Stomach (tissue), 9 donors: ENCODE measurements around the gene PEDS1. TPM values are rescaled to one million over a fixed set of nuclear protein-coding genes. Genes with fewer than 3 reads are reported as not detected.

Source experiments
- DNase-seq, 2 donors: peaks; one replicate each; pipeline versions ENCODE4 v3.0.0 to v3.0.0-alpha.2; 2013 to 2019
- H3K27ac ChIP-seq, 5 donors: fragments of 200-600 bp in 4 of 5; sonication (generic) in 4 of 5; one replicate each; pipeline ENCODE4 v1.5.1; 2013 to 2019; ENCODE audit warnings: mild to moderate bottlenecking in 1 of 5, moderate library complexity in 1 of 5
- H3K27me3 ChIP-seq, 3 donors: fragments of 200-600 bp; sonication (generic); one replicate each; pipeline ENCODE4 v1.5.1; 2017 to 2019; ENCODE audit warnings: mixed run types in 1 of 3
- H3K36me3 ChIP-seq, 4 donors: fragments of 200-600 bp; sonication (generic); 1 replicate in 3 of 4; 2 replicates in 1 of 4; pipeline ENCODE4 v1.5.1; 2016 to 2019
- H3K4me1 ChIP-seq, 4 donors: fragments of 200-600 bp; sonication (generic); one replicate each; pipeline ENCODE4 v1.5.1; 2016 to 2019
- H3K4me3 ChIP-seq, 4 donors: fragments of 200-600 bp; sonication (generic) in 3 of 4; one replicate each; pipeline ENCODE4 v1.5.1; 2016 to 2019; ENCODE audit warnings: mild to moderate bottlenecking in 1 of 4
- H3K9me3 ChIP-seq, 4 donors: fragments of 200-600 bp; sonication (generic); one replicate each; pipeline ENCODE4 v1.5.1; 2016 to 2019
- EP300 ChIP-seq: sonication (generic); formaldehyde crosslinking; IDR thresholded peaks from one replicate; pipeline ENCODE4 v1.6.1; 2017; ENCODE audit warnings: antibody characterized with exemption
- POLR2A ChIP-seq, 4 donors: fragments of 450-650 bp; IDR thresholded peaks; one replicate each; pipeline ENCODE4 v1.6.1; 2016; ENCODE audit warnings: antibody characterized with exemption in 4 of 4, control low read depth in 2 of 4, mild to moderate bottlenecking in 1 of 4, moderate library complexity in 1 of 4
- POLR2AphosphoS5 ChIP-seq, 3 donors: sonication (generic); formaldehyde crosslinking; IDR thresholded peaks; one replicate each; pipeline ENCODE4 v1.6.1; 2016; ENCODE audit warnings: antibody characterized with exemption in 3 of 3
- WGBS, 5 donors: extraction: QIAGEN DNeasy Blood & Tissue Kit in 3 of 5; methylation state at CpG; one replicate each; pipeline versions ENCODE4 v1.1.5 to v1.1.7; 2013 to 2018; 5-methylcytosine and 5-hydroxymethylcytosine counted together
- intact Hi-C: fragments of 100-400 bp; cut with DNase I; formaldehyde crosslinking; loops from one replicate; pipeline ENCODE4 v1.15.1; 2023; ENCODE audit warnings: low total_unique reads
- polyA plus RNA-seq, 3 donors: library from polyadenylated mRNA; stranded (reverse); fragments of 200-250 nt; gene quantifications; one replicate each; pipeline ENCODE4 v1.2.3, GENCODE V29; 2013
- total RNA-seq, 5 donors: library from RNA; depleted of rRNA; stranded (reverse); fragments of >200 nt; gene quantifications; one replicate each; pipeline versions ENCODE4 v1.1.0 to v1.2.3, GENCODE V29; 2014 to 2016
- TF ChIP-seq, protein P1 (sequence below), 7 experiments: fragments of 450-650 bp in 4 of 7; fragments of 200-600 bp in 3 of 7; sonication (generic) in 3 of 7; IDR thresholded peaks; one replicate each; pipeline ENCODE4 v1.5.1; 2016 to 2019; ENCODE audit warnings: antibody characterized with exemption in 7 of 7, control low read depth in 2 of 7, mild to moderate bottlenecking in 1 of 7
- donor health status: healthy with polysubstance abuse.
- donor health status: Bipolar disorder and iron deficiency.
- donor health status: healthy.

Gene PEDS1
- total and polyA plus RNA-seq, 8 donors, result 1.8 to 79.4 (median 17.5) TPM

DNA sequence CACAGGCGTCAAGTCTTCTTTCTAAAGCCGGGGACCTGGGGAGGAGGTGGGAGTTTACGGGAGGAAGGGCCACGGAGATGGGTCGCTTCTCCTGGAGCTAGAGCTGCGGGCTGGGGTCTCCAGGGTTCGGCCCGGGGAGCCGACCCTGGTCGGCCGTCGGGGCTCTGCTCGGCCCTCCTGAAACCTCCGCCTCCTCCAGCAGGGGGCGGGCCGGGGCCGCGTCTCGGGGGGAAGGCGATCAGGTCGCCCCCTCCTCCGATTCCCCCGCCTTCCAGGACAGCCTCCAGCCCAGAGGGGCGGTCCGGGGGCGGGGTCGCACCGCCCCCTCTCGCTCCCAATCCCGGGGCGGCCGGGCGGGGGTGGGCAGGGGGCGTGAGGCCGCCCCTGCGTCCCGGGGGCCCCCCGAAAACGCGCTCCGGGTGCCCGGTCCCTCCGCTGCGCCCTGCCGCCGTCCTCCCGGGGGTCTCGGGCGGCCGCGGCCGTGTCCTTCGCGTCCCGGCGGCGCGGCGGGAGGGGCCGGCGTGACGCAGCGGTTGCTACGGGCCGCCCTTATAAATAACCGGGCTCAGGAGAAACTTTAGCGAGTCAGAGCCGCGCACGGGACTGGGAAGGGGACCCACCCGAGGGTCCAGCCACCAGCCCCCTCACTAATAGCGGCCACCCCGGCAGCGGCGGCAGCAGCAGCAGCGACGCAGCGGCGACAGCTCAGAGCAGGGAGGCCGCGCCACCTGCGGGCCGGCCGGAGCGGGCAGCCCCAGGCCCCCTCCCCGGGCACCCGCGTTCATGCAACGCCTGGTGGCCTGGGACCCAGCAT, 36.9 kb upstream of the PEDS1 start, which contains the start of gene CEBPB:
Gene CEBPB, plus strand, starts transcription at position 580 of the 814 bp plus-strand sequence. Its CDS starts 204 bp downstream, at position 784.
- no peaks in the 10 kb centered on the region for H3K9me3 ChIP-seq
- no peaks in the 10 kb centered on the region for H3K27me3 ChIP-seq
- 0 to 1% (median 1%) methylated on average over 33 to 89 of the region's 89 CpGs; no CpG with 5 or more reads in 1 of the 5 donors for WGBS, 5 donors
- H3K4me3 ChIP-seq, result peak within 1 kb of the TSS; percentile 90 to 97 (median 92)
- intact Hi-C loops, result no loop called here
- TF ChIP-seq POLR2AphosphoS5 (IDR thresholded peaks at IDR 0.05) (peak; percentile 92 to 99 (median 99)), POLR2A (IDR thresholded peaks at IDR 0.05) (peak in 2 of 4 donors; percentile 64 to 94), EP300 (no peak)
- TF ChIP-seq, protein P1, sequence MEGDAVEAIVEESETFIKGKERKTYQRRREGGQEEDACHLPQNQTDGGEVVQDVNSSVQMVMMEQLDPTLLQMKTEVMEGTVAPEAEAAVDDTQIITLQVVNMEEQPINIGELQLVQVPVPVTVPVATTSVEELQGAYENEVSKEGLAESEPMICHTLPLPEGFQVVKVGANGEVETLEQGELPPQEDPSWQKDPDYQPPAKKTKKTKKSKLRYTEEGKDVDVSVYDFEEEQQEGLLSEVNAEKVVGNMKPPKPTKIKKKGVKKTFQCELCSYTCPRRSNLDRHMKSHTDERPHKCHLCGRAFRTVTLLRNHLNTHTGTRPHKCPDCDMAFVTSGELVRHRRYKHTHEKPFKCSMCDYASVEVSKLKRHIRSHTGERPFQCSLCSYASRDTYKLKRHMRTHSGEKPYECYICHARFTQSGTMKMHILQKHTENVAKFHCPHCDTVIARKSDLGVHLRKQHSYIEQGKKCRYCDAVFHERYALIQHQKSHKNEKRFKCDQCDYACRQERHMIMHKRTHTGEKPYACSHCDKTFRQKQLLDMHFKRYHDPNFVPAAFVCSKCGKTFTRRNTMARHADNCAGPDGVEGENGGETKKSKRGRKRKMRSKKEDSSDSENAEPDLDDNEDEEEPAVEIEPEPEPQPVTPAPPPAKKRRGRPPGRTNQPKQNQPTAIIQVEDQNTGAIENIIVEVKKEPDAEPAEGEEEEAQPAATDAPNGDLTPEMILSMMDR (IDR thresholded peaks at IDR 0.05), result peak in 5 of 7 experiments; percentile 60 to 87 (median 78)
- H3K36me3 ChIP-seq, result peaks cover 9 to 26% (median 15%) of the 10 kb centered on the region in 4 donors
- H3K4me1 ChIP-seq, result peaks cover 24 to 59% (median 47%) of the 10 kb centered on the region in 4 donors
- H3K27ac ChIP-seq, result peak within 1 kb of the TSS; percentile 97 to 99 (median 99)
- DNase-seq, result peak; percentile 94 to 97

DNA sequence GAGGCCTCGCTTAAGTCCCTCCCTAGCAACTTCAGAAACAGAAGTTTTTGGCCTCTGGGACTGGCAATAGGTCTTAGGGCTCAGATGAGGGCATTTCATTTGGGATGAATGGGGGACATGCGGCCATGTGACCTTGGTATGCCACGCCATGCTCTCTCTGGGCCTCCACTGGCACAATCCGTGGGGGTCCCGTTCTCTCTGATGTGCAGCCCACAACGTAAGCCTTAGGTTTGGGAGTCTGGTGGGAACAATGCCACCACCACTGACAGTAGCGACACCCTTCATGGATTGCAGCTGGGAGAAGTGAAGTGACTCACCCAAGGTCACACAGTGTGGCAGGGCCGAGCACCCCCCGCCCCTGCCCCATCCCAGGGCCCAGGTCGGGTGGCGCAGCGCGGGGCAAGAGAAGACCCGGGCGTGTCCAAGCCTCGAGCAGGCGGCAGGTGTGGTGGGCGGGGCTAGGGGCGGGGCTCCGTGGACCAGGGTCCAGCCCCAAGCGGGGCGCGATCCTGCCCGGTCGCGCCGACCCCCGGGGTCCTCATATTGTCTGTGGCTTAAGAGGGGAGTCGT, 36.2 kb upstream of the PEDS1 start:
- intact Hi-C loops, result loop anchor here (5.0 kb wide), 1 partner anchor 388 kb away; no protein-coding TSS in a partner anchor
- TF ChIP-seq POLR2A (IDR thresholded peaks at IDR 0.05) (no peak), EP300 (no peak), POLR2AphosphoS5 (IDR thresholded peaks at IDR 0.05) (no peak)
- TF ChIP-seq, protein P1 (IDR thresholded peaks at IDR 0.05), result no peak
- 25 to 76% (median 28%) methylated on average over 5 to 29 of the region's 29 CpGs for WGBS, 5 donors

DNA sequence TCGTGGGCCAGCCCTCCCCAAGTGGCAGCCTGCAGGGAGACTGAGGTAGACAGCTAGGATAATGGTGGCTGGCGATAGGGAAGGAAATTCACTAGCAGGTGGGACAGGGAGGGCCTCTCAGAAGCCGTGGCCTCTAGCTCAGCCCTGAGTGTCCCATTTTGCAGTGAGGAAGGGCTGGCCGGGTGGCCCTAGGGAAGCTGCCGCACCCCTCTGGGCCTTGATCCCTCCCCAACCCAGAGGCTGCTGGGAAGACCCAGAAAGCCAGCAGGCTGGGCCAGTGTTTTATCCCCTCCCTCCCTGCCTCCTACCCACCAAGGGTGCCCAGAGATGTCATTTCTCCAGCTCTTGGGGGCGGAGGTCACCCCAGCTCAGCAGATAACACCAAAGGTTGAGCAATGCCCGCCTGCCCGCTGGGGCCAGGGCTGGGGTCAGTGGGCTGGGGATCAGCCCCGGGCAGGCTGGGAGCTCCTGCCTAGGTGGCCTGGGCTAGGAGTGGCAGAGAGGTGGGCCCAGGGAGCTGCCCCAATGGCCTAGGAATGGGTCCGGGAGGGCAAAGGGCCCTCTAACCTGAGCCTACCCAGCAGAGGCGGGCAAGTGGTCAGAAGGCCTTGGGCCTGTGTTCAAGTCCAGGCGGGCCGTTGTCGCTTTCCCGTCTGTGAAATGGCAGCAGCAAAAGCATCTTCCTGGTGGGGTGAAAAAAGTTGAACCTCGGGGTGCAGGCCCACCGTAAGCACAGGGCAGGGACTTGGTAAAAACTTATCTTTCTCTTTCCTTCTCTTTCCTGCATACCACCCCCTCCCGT, 35.6 kb upstream of the PEDS1 start:
- peak in 1 of 2 donors; percentile 27 for DNase-seq
- no peak for TF ChIP-seq EP300
- TF ChIP-seq POLR2AphosphoS5 (IDR thresholded peaks at IDR 0.05), result no peak
- TF ChIP-seq, protein P1 (IDR thresholded peaks at IDR 0.05), result no peak
- TF ChIP-seq POLR2A (IDR thresholded peaks at IDR 0.05), result no peak
- Histone ChIP-seq H3K27me3 (no peaks in the 10 kb centered on the region), H3K36me3 (peaks cover 7 to 14% (median 11%) of the 10 kb centered on the region in 4 donors), H3K4me1 (peaks cover 20 to 45% (median 38%) of the 10 kb centered on the region in 4 donors), H3K4me3 (no peak overlapping the region), H3K27ac (peak overlapping the region in 4 of 5 donors; percentile 98 to 99 (median 99)), H3K9me3 (no peaks in the 10 kb centered on the region)
- intact Hi-C loops, result loop anchor here (5.0 kb wide), 1 partner anchor 388 kb away; no protein-coding TSS in a partner anchor
- WGBS, 5 donors, result 80 to 83% (median 81%) methylated on average over 16 to 18 of the region's 18 CpGs

More for the DNA sequence above, 36.2 kb upstream of the PEDS1 start:
- H3K9me3 ChIP-seq, result no peaks in the 10 kb centered on the region
- DNase-seq, result peak; percentile 70 to 78
- H3K36me3 ChIP-seq, result peaks cover 9 to 20% (median 15%) of the 10 kb centered on the region in 4 donors
- peak overlapping the region; percentile 97 to 99 (median 99) for H3K27ac ChIP-seq
- no peaks in the 10 kb centered on the region for H3K27me3 ChIP-seq
- peak overlapping the region; percentile 90 to 97 (median 92) for H3K4me3 ChIP-seq
- peaks cover 24 to 52% (median 44%) of the 10 kb centered on the region in 4 donors for H3K4me1 ChIP-seq
